DMS153 (cell line): ENCODE results near the gene RNASET2.
A peak's percentile ranks its signal among the peaks of the same experiment; 100 is the strongest.
"Not testable (repeated sequence)": the region's sequence is repeated elsewhere in the genome, so short reads cannot be mapped to it uniquely, and the experiment has no call there.

Source experiments
- DNase-seq: peaks from one replicate; lab custom pipeline; 2025; lab: John Stamatoyannopoulos, UW

The RNASET2 gene

GRCh38 chr6:166927240-166927934, 29.0 kb downstream of the RNASET2 start:
- no peak for DNase-seq

GRCh38 chr6:166926748-166927147, 29.6 kb downstream of the RNASET2 start:
- DNase-seq = no peak

GRCh38 chr6:166925141-166925996, 31.0 kb downstream of the RNASET2 start:
- no peak for DNase-seq

GRCh38 chr6:166924531-166924930, 31.8 kb downstream of the RNASET2 start:
- DNase-seq = no peak

DNA sequence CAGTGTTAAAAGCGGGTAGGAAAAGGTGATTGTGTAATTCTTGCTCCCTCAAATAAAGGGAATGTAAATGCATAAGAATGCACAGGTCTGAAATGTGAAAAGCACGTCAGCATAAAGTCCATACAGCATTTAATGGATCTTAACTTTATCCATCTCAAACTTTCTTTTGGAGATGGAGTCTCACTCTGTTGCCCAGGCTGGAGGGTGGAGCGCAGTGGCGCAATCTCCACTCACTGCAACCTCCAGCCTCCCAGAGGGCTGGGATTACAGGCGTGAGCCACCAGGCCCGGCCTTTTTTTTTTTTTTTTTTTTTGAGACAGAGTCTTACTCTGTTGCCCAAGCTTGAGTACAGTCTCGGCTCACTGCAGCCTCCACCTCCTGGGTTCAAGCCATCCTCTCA, 33.4 kb downstream of the RNASET2 start:
- no peak for DNase-seq

GRCh38 chr6:166921570-166921969, 34.8 kb downstream of the RNASET2 start:
- no peak for DNase-seq

- DNase-seq = no peak
These were observed 39.5 kb downstream of the RNASET2 start for GRCh38 chr6:166916824-166917223.

DNA sequence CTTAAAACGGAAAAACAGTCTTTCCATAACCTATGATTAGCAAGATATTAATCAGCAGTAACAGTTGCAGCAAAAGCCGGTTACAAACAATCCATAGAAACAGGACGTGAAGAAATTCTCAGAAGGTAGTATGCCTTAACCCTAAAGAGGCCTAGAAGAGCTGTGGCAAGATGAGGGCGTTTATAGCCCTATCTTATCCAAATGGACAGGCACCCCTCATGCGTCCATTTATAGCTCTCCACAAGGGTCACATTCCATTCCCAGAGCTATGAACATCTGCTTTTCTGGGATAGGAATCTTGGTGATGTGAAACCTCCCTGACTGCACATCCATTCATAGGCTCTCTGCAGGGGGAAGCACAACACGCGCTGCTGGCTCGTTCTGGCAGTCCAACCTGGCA, 40.9 kb downstream of the RNASET2 start:
- DNase-seq = not testable (repeated sequence)

- DNase-seq = not testable (repeated sequence)
These were observed 41.4 kb downstream of the RNASET2 start for GRCh38 chr6:166914952-166915351.

DNA sequence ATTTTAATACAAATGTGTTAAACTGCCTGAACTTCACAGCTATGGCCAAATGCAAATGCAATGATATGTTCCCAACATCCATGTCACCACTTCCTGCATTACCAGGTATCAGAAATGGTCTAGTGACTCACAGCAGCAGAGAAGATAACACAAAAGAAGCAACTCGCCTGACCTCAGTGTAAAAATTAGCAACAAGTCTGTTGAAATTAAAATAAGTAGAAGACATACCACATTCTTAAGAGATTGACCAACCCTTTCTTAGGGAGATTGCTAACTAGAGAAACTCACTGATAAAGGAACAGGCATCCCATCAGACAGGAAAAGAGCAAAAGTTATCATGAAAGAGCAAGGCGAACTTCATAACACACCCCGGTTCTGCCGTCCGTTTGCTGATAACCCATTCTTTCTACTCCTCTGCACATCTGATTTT, 45.1 kb downstream of the RNASET2 start:
- no peak for DNase-seq

DNA sequence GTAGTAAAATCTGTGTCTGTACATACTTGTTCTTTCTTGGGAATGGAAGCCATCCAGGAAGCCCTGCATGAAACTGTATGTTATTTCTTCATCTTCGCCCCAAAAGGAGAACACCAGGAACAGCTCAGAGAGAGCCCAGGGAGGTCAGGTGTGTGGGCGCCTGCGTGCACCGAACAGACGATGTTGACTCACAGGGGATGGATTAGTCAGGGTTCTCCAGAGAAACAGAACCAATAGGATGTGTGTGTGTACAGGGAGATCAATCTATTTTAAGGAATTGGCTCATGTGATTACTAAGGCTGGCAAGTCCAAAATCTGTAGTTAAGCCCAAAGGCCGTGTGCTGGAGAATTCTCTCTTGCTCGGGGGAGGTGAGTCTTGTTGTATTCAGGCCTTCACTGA, 45.7 kb downstream of the RNASET2 start:
- DNase-seq = no peak

DNA sequence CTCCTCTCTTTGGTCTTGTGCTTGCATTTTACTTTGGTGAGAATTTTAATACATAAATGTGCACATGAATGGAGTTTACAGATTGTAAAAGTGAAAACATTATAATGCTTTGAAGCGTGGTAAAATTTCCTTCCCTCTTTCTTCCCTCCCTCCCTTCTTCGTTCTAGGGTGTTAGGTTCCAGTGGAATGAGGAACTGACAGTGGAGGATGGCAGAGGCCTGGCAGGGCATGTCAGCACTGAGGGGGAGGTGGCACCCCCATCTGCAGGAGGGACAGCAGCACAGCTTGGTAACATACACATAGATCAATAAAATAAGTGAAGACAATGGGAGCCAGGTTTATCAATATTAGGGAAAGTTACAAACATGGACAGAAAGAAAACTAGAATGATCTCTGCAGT, 47.5 kb downstream of the RNASET2 start:
- DNase-seq = no peak

DNA sequence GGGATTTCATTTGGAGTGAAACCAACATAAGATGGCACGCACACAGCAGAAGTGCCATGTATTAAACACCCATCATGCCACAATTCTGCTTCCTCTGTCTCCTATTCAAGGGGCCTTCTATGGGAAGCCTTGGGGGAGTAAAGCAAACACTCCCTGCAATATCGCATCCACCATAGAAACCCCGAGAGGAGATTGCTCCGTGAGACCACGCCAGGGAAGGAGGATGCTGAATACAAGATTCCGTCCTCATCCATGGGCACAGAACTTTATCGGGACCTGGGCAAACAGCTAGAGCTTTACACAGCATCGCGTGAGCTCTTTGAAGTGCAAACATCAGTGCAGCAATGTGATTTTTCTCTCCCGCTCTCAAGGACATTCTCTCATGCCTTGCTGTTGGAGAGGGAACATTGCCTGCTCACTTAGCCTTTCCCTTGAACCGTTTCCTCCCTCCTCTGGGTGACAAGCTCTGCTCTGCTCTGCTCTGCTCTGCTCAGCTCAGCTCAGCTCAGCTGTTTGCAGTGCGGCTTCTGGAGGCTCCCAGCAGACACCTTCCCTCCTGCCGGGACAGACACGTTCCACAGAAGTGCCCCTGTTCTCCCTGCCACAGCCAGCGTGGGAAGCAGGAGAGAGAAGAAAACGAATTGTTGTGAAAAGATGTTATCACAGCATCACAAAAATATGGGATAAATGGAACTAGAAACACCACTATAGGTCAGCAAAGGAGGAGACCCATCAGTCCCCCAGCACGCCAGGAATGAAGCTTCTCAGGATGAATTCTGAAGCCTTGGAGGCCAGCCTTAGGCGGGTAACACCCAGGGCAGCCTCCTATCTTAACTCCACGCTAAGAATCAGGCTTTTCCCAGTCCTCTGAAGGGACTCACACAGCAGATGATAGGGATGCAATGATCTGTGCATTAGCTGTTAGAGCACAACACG, 48.2 kb downstream of the RNASET2 start:
- DNase-seq = no peak

DNA sequence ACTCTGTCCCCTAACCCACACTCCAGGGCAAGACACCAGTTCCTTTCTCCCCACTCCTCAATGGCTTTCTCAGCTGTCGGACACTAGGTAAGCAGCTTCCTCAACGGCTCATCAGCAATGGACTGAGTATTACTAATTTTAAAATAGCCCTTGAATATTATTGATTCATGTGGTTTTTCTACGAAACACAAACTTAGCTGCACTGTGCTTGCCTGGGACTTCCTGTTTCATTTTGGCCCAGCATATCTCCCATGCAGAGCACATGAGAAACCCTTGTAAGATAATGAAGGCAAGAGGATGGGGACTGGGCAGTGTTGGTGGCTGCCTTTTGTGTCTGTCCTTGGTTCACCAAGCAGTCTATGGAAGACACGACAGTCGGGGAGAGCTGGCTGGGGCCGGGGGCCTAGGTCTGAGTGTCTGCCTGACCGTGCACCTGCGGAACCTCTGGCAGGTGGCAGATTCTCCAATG, 48.9 kb downstream of the RNASET2 start:
- no peak for DNase-seq

- DNase-seq = no peak
These were observed 49.8 kb downstream of the RNASET2 start for GRCh38 chr6:166906376-166907044.

- no peak for DNase-seq
These were observed 50.7 kb downstream of the RNASET2 start for GRCh38 chr6:166905505-166906134.

DNA sequence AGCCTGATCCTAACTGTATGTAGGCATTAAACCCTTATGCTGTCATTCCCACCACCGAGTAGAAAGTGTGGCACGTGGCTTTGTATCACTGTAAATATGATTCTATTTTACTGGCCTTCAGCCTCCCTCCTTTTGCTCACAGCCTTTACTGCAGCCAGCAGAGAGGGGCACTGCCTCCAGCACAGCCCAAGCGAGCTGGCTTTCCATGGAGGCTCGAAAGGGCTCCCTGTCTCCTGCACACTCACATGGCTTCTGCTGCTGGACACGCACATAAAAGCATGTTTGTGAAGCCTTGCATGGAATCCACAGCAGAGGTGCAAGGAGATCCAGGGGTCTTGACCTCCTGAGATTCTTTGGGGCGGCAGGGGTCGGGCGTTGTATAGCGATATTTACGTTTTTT, 51.3 kb downstream of the RNASET2 start:
- DNase-seq = no peak

GRCh38 chr6:166904101-166904746, 52.1 kb downstream of the RNASET2 start:
- DNase-seq = peak; percentile 26

DNA sequence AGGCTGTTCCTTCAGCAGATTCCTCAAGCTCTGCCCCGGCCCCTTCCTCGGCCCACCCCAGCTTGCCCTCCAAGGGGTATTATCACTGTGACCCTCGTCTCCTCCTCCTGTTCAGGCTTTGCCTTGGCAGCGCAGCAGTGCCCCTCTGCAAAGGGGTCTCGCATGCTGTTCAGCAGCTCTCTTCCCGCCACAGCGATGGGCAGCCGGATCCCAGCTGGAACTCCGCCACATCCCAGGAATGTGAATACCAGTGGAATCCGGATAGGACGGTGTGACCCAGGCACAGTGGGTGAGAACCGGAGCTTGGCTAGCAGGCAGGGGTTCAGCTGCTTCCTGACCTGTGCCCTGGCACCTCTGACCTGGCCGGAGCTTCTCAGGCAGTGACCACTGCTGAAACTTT, 52.9 kb downstream of the RNASET2 start:
- no peak for DNase-seq

DNA sequence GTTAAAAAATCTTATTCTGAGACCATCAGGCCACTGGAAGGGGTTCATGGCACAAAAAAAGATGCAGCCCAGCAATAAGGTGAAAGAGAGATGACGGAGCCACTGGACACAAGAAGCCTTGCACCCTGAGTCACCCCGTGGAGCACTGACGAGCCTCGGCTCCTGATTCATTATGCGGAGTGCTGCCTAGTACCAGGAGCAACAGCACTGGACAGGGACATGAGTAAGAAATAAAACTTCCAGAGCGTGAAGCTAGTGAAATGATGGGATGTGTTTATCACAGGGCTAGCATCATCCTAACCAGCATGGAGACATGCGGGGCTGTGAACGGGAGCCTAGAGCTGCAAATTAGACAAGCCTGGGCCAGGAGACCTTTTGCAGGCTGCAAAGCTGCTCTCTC, 53.3 kb downstream of the RNASET2 start:
- DNase-seq = no peak
